GM12891 (cell line): Measurements from ENCODE around the gene ADARB1.

ENCODE experiments used
- PAX5 ChIP-seq: IDR thresholded peaks from 2 replicates; pipeline ENCODE4 v1.6.1; 2011; ENCODE audit warnings: low read length, moderate library complexity, mild to moderate bottlenecking; ENCODE audit not compliant: insufficient read depth, severe bottlenecking
- POLR2A ChIP-seq: IDR thresholded peaks from 2 replicates; pipeline ENCODE4 v1.6.1; 2011; ENCODE audit warnings: low read depth, low read length, control low read depth
- POLR2AphosphoS5 ChIP-seq: IDR thresholded peaks from 2 replicates; pipeline ENCODE4 v1.6.1; 2011; ENCODE audit warnings: low read depth, low read length, control low read depth
- POU2F2 ChIP-seq: IDR thresholded peaks from 2 replicates; pipeline ENCODE4 v1.6.1; 2011; ENCODE audit warnings: low read depth, mild to moderate bottlenecking, control low read depth, low read length, moderate library complexity
- SPI1 ChIP-seq: IDR thresholded peaks from 2 replicates; pipeline ENCODE4 v1.6.1; 2011; ENCODE audit warnings: low read depth, low read length, control low read depth
- TAF1 ChIP-seq: IDR thresholded peaks from 2 replicates; pipeline ENCODE4 v1.6.1; 2011; ENCODE audit warnings: low read depth, low read length, control low read depth

DNA sequence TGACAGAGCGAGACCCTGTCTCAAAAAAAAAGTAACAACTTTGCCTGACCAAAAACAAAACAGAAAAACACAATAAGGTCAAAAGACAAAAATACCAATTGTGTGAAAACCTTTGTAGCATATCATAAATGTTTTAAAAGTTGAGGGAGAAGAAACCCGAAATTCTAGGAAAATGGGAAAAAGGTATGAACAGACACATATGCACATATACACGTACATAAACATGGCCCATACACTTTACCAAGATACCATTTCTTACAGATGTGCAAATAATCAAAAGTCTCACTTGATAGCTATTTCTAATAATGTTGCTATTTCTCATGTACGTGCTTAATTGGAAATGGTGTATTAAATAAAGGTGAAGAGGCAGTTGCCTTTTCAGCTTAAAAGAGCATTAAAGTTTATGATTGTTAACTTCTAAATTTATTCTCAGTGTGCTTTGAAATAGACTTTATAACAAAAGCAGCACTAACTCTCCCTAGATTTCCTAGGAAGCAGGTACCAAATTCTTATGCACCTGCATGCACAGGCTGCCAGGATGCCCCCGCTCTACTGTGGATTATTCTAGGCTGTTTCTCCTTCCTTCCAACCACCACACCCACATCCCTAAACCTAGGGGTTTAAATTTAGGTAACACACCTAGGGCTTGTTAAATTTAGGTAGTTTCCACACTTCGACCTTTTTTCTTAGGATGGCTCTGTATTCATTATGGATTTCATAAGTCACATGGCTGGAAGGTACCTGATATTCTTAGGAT is 33.8 kb downstream of the ADARB1 start:
- TF ChIP-seq POLR2A (no peak), POLR2AphosphoS5 (no peak), SPI1 (no peak), POU2F2 (no peak), TAF1 (no peak), PAX5 (no peak)
